ENCODE data around the gene FANCD2.

Gene FANCD2

DNA sequence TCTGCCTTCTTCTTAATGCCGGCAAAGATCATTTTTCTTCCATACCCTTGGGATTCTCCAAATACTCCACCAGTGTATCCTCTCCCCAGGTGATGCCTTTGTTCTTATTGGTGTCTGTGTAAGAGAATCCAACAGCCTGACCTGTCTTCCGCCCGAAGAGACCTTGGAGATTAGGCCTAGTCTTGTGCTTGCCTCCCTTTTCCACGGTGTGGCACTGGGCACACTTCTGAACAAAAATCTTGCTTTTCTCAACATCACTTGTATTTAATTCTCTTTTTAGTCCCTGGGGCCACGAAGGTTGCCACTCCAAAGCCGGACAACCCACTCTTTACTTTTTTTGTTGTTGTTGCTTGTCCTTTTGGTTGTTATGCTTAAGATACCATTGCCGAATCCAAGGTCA, 25.6 kb upstream of the FANCD2 start:
- H3K79me2 ChIP-seq (ENCODE audit: insufficient read depth, low read length) = peaks cover 10% of the 10 kb centered on the region; the same call in 1 of the 2 replicates
- H3K4me2 ChIP-seq (ENCODE audit: low read depth, low read length, poor library complexity, severe bottlenecking) = no peak overlapping the region
- H3K9ac ChIP-seq (ENCODE audit: low read depth, low read length, poor library complexity, severe bottlenecking) = no peak overlapping the region
- H2AFZ ChIP-seq (ENCODE audit: low read length) = no peak overlapping the region
- H3F3A ChIP-seq (ENCODE audit: low read depth) = no peaks in the 10 kb centered on the region
- peaks cover 20% of the 10 kb centered on the region; the same call in 1 of the 2 replicates for H3K36me3 ChIP-seq (ENCODE audit: insufficient read depth, low read length)
- H3K27me3 ChIP-seq (ENCODE audit: insufficient read depth, low read length, poor library complexity, severe bottlenecking) = no peaks in the 10 kb centered on the region
- TF ChIP-seq, protein P1, sequence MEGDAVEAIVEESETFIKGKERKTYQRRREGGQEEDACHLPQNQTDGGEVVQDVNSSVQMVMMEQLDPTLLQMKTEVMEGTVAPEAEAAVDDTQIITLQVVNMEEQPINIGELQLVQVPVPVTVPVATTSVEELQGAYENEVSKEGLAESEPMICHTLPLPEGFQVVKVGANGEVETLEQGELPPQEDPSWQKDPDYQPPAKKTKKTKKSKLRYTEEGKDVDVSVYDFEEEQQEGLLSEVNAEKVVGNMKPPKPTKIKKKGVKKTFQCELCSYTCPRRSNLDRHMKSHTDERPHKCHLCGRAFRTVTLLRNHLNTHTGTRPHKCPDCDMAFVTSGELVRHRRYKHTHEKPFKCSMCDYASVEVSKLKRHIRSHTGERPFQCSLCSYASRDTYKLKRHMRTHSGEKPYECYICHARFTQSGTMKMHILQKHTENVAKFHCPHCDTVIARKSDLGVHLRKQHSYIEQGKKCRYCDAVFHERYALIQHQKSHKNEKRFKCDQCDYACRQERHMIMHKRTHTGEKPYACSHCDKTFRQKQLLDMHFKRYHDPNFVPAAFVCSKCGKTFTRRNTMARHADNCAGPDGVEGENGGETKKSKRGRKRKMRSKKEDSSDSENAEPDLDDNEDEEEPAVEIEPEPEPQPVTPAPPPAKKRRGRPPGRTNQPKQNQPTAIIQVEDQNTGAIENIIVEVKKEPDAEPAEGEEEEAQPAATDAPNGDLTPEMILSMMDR (conservative IDR thresholded peaks at IDR 0.05; ENCODE audit: low read length) = no peak
- no peak for TF ChIP-seq EZH2phosphoT487 (IDR thresholded peaks at IDR 0.05; ENCODE audit: borderline replicate concordance)
- no peaks in the 10 kb centered on the region for H3K9me2 ChIP-seq (replicated peaks; ENCODE audit: low read depth, low read length)
- no peak overlapping the region for H3K4me3 ChIP-seq (ENCODE audit: low read length, poor library complexity, severe bottlenecking)
- no peaks in the 10 kb centered on the region for H3K4me1 ChIP-seq (ENCODE audit: insufficient read depth, low read length, poor library complexity, severe bottlenecking)
- no peaks in the 10 kb centered on the region for H3K9me3 ChIP-seq (ENCODE audit: insufficient read depth, low read depth, low read length)
- H4K20me1 ChIP-seq (ENCODE audit: insufficient read depth, low read length, poor library complexity, severe bottlenecking) = no peaks in the 10 kb centered on the region

DNA sequence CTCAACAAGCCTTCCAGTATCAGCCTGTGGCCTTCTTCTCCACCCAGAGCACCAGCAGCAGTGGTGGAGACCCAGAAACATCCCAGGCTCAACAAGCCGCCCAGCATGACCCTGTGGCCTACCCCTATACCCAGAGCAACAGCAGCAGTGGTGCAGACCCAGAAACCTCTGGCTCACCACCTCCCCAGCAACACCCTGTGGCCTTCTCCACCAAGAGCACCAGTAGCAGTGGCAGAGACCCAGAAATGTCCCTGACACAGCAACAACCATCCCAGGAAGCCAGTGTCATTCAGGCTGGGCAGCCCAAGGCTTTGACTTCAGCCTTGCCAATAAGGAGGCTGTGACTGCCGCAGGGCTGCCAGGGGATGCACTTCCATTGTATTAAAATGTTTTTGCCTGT, 23.3 kb upstream of the FANCD2 start:
- Histone ChIP-seq H3K36me3 (ENCODE audit: insufficient read depth, low read length) (peaks cover 20% of the 10 kb centered on the region; the same call in 1 of the 2 replicates), H3K27me3 (ENCODE audit: insufficient read depth, low read length, poor library complexity, severe bottlenecking) (no peaks in the 10 kb centered on the region), H2AFZ (ENCODE audit: low read length) (no peak overlapping the region), H3K9me2 (replicated peaks; ENCODE audit: low read depth, low read length) (no peaks in the 10 kb centered on the region), H3K4me1 (ENCODE audit: insufficient read depth, low read length, poor library complexity, severe bottlenecking) (no peaks in the 10 kb centered on the region), H3F3A (ENCODE audit: low read depth) (no peaks in the 10 kb centered on the region), H3K79me2 (ENCODE audit: insufficient read depth, low read length) (0 out of 2 replicates have a peak, but pooled peaks cover 6% of the 10 kb centered on the region), H3K9me3 (ENCODE audit: insufficient read depth, low read depth, low read length) (no peaks in the 10 kb centered on the region), H3K4me3 (ENCODE audit: low read length, poor library complexity, severe bottlenecking) (no peak overlapping the region), H3K9ac (ENCODE audit: low read depth, low read length, poor library complexity, severe bottlenecking) (no peak overlapping the region), H4K20me1 (ENCODE audit: insufficient read depth, low read length, poor library complexity, severe bottlenecking) (no peaks in the 10 kb centered on the region), H3K4me2 (ENCODE audit: low read depth, low read length, poor library complexity, severe bottlenecking) (no peak overlapping the region)
- no peak for TF ChIP-seq EZH2phosphoT487 (IDR thresholded peaks at IDR 0.05; ENCODE audit: borderline replicate concordance)
- TF ChIP-seq, protein P1 (conservative IDR thresholded peaks at IDR 0.05; ENCODE audit: low read length) = no peak

DNA sequence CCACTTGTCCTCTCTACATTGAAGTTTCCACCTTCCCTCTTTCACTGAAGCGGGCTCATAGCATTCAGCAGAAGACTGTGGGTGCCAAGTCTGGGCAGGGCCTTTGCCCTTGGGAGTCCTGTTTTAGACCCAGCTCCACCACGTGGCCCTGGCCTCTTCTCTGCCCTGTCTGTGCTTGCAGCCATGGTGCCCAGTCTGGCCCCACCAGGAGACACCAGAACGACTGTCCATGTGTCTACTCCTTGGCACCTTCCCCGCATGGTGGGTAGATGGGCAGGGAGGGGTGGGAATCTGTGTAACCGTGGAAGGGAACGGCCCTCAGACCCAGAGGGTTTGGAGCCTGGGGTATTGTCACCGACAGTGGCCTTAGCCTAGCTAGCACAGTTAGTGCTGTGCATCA, 21.7 kb upstream of the FANCD2 start:
- Histone ChIP-seq H3K9me3 (ENCODE audit: insufficient read depth, low read depth, low read length) (no peaks in the 10 kb centered on the region), H3K4me2 (ENCODE audit: low read depth, low read length, poor library complexity, severe bottlenecking) (no peak overlapping the region), H3K79me2 (ENCODE audit: insufficient read depth, low read length) (0 out of 2 replicates have a peak, but pooled peaks cover 6% of the 10 kb centered on the region), H3K9ac (ENCODE audit: low read depth, low read length, poor library complexity, severe bottlenecking) (no peak overlapping the region), H3K9me2 (replicated peaks; ENCODE audit: low read depth, low read length) (no peaks in the 10 kb centered on the region), H3F3A (ENCODE audit: low read depth) (no peaks in the 10 kb centered on the region), H3K27me3 (ENCODE audit: insufficient read depth, low read length, poor library complexity, severe bottlenecking) (no peaks in the 10 kb centered on the region), H3K36me3 (ENCODE audit: insufficient read depth, low read length) (peaks cover 10% of the 10 kb centered on the region; the same call in 1 of the 2 replicates), H3K4me1 (ENCODE audit: insufficient read depth, low read length, poor library complexity, severe bottlenecking) (no peaks in the 10 kb centered on the region), H4K20me1 (ENCODE audit: insufficient read depth, low read length, poor library complexity, severe bottlenecking) (no peaks in the 10 kb centered on the region), H2AFZ (ENCODE audit: low read length) (no peak overlapping the region), H3K4me3 (ENCODE audit: low read length, poor library complexity, severe bottlenecking) (no peak overlapping the region)
- TF ChIP-seq, protein P1 (conservative IDR thresholded peaks at IDR 0.05; ENCODE audit: low read length) = no peak
- no peak for TF ChIP-seq EZH2phosphoT487 (IDR thresholded peaks at IDR 0.05; ENCODE audit: borderline replicate concordance)
